Endothelial cell of umbilical vein (primary cell): ENCODE data around the gene DBP. TPM values are rescaled to one million over a fixed set of nuclear protein-coding genes. Genes with fewer than 3 reads are reported as not detected.

Experiments used
- BruUV-seq: library from RNA; stranded (reverse); fragments of 400-500 nt; replicated peaks from 2 replicates; lab custom pipeline; 2021; lab: Mats Ljungman, UMichigan
- CTCF ChIA-PET: fragments of 300-600, 350-600 bp; sonication (Branson Sonifier 250); formaldehyde crosslinking; loops from one replicate; lab custom pipeline; 2021; ENCODE audit warnings: antibody characterized with exemption, inconsistent platforms; lab: Charles Lee
- POLR2A ChIA-PET: fragments of 300-600, 350-600 bp; sonication (Branson Sonifier 250); formaldehyde crosslinking; loops from one replicate; lab custom pipeline; 2021; ENCODE audit warnings: antibody characterized with exemption, inconsistent platforms; lab: Charles Lee
- DNase-seq: peaks from one replicate; pipeline ENCODE4 v3.0.0-alpha.2; 2011; ENCODE audit warnings: low read depth, low spot score
- FAIRE-seq: peaks from 2 replicates; lab custom pipeline; 2011; peaks lifted over from hg19 to GRCh38; lab: Jason Lieb, UNC
- H2AFZ ChIP-seq: 2 replicates; pipeline ENCODE4 v1.6.0; 2012; ENCODE audit warnings: low read depth, low read length, control low read depth, inconsistent platforms
- H3K27ac ChIP-seq: 2 replicates; pipeline ENCODE4 v1.5.1; 2011; ENCODE audit warnings: low read depth, mild to moderate bottlenecking, control low read depth, low read length, moderate library complexity; ENCODE audit not compliant: insufficient read depth
- H3K27me3 ChIP-seq, 2 experiments: 2 replicates each; pipeline versions ENCODE4 v1.6.0 to v1.6.1; 2011; ENCODE audit warnings: low read length in 2 of 2, mixed read lengths in 1 of 2; ENCODE audit not compliant: control insufficient read depth in 2 of 2, insufficient read depth in 2 of 2
- H3K36me3 ChIP-seq, 2 experiments: 2 replicates in 1 of 2; 3 replicates in 1 of 2; pipeline ENCODE4 v1.5.1; 2011; ENCODE audit warnings: low read length in 2 of 2, mild to moderate bottlenecking in 1 of 2, moderate library complexity in 1 of 2; ENCODE audit not compliant: control insufficient read depth in 2 of 2, insufficient read depth in 2 of 2; ENCODE audit errors: extremely low read depth in 1 of 2
- H3K4me1 ChIP-seq: 3 replicates; pipeline ENCODE4 v1.5.1; 2011; ENCODE audit warnings: mild to moderate bottlenecking, low read length; ENCODE audit not compliant: control insufficient read depth, insufficient read depth; ENCODE audit errors: extremely low read depth
- H3K4me2 ChIP-seq: 2 replicates; pipeline ENCODE4 v1.6.1; 2011; ENCODE audit warnings: low read length, control low read depth, mixed read lengths; ENCODE audit not compliant: insufficient read depth
- H3K4me3 ChIP-seq, 3 experiments: fragments of 200-600 bp in 1 of 3; sonication (generic), shearing (Covaris generic) in 1 of 3; replicated peaks in 1 of 3; 2 replicates each; pipeline ENCODE4 v1.5.1; 2011 to 2016; ENCODE audit warnings: control low read depth in 3 of 3, low read length in 3 of 3, mild to moderate bottlenecking in 2 of 3, inconsistent platforms in 1 of 3, low read depth in 1 of 3, moderate library complexity in 1 of 3; ENCODE audit not compliant: insufficient read depth in 1 of 3
- H3K79me2 ChIP-seq: 2 replicates; pipeline ENCODE4 v1.6.0; 2012; ENCODE audit warnings: low read length, inconsistent platforms; ENCODE audit not compliant: control insufficient read depth, insufficient read depth
- H3K9ac ChIP-seq: replicated peaks from 2 replicates; pipeline ENCODE3; 2011; ENCODE audit warnings: low read length, control low read depth; ENCODE audit not compliant: insufficient read depth; ENCODE audit errors: extremely low read depth
- H3K9me1 ChIP-seq: replicated peaks from 3 replicates; pipeline ENCODE4 v1.6.0; 2011; ENCODE audit warnings: mild to moderate bottlenecking, low read length; ENCODE audit not compliant: control insufficient read depth, insufficient read depth; ENCODE audit errors: extremely low read depth
- H3K9me3 ChIP-seq: replicated peaks from 2 replicates; pipeline ENCODE4 v1.5.1; 2012; ENCODE audit warnings: low read length, inconsistent platforms; ENCODE audit not compliant: control insufficient read depth, insufficient read depth
- H4K20me1 ChIP-seq: replicated peaks from 2 replicates; pipeline ENCODE3; 2011; ENCODE audit warnings: mild to moderate bottlenecking, low read length; ENCODE audit not compliant: control insufficient read depth, insufficient read depth; ENCODE audit errors: extremely low read depth
- EZH2 ChIP-seq: IDR thresholded peaks from 2 replicates; pipeline ENCODE4 v1.6.1; 2012; ENCODE audit warnings: borderline replicate concordance, low read depth, mild to moderate bottlenecking, moderate library complexity, low read length, inconsistent platforms; ENCODE audit not compliant: severe bottlenecking
- JUN ChIP-seq: IDR thresholded peaks from 2 replicates; pipeline ENCODE4 v1.6.1; 2011; ENCODE audit warnings: borderline replicate concordance, low read depth; ENCODE audit not compliant: insufficient read length, insufficient read depth
- POLR2A ChIP-seq: IDR thresholded peaks from 2 replicates; pipeline ENCODE4 v1.6.1; 2012; ENCODE audit warnings: low read depth, mild to moderate bottlenecking, control low read depth, low read length
- POLR2AphosphoS5 ChIP-seq: IDR thresholded peaks from 2 replicates; pipeline ENCODE4 v1.6.1; 2012; ENCODE audit warnings: low read depth, mild to moderate bottlenecking, control low read depth, low read length, moderate library complexity; ENCODE audit not compliant: insufficient read depth
- dilution Hi-C: fragments of 300-500 bp; cut with MboI; formaldehyde crosslinking; loops from one replicate; pipeline ENCODE4 v1.15.0; 2019; ENCODE audit warnings: low sequenced_read_pairs; ENCODE audit not compliant: extremely low pct_ligation_motif_present
- intact Hi-C: fragments of 100-400 bp; cut with micrococcal nuclease; formaldehyde crosslinking; loops from one replicate; pipeline ENCODE4 v1.10.0; 2022
- polyA plus RNA-seq, 4 experiments: library from polyadenylated mRNA; depleted of rRNA in 3 of 4; stranded (reverse) in 3 of 4; unstranded in 1 of 4; fragments of >200 nt; gene quantifications; 2 replicates each; pipeline versions ENCODE4 v1.2.1 to v1.2.3, GENCODE V29; 2011 to 2012; ENCODE audit warnings: missing spikeins in 1 of 4
- total RNA-seq: library from RNA; stranded (reverse); gene quantifications from 2 replicates; pipeline ENCODE4 v1.2.3, GENCODE V29; 2021
- TF ChIP-seq, protein P1 (sequence below): IDR thresholded peaks from 2 replicates; pipeline ENCODE4 v1.6.1; 2011; ENCODE audit not compliant: insufficient read depth, insufficient read length

The DBP gene
- total and polyA plus RNA-seq, 2 donors (not counting 3 experiments of a cell fraction or from before 2014, with no cell fraction given), result 1.5 to 1.8 TPM

DNA sequence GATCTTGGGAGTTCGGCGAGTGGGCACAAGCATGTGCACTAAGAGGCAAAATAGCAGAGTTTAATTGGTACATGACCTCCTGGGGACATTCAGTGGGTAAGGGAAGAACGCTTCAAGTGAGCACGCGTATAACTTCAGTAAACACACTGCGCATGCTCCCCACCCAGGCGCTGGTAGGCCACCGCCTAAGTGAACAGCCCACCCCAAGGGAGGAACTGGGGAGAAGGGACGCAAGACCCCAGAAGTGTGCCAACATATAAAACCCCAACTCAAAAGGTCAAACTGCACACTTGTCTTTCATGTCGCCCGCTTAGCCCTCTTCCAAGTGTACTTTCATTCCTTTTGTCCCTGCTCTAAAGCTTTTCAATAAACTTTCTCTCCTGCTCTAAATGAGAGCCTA, 46.2 kb upstream of the DBP start:
- peak; percentile 73 for DNase-seq
- Histone ChIP-seq H4K20me1 (no peaks in the 10 kb centered on the region), H3K27ac (no peak overlapping the region), H3K4me3 (no peak overlapping the region), H3K79me2 (no peaks in the 10 kb centered on the region), H2AFZ (peak overlapping the region; percentile 83), H3K9me1 (no peaks in the 10 kb centered on the region), H3K4me1 (no peaks in the 10 kb centered on the region), H3K36me3 (no peaks in the 10 kb centered on the region), H3K9me3 (no peaks in the 10 kb centered on the region), H3K27me3 (no peaks in the 10 kb centered on the region), H3K4me2 (no peak overlapping the region), H3K9ac (no peak overlapping the region)
- no peak for FAIRE-seq
- ChIA-PET CTCF (interaction anchor here (0.9 to 2.5 kb wide), 3 partner anchors 8 to 56 kb away, joined by 3 to 10 read pairs (median 4); no protein-coding TSS in a partner anchor), POLR2A (interaction anchor here (0.7 kb wide), 1 partner anchor 27 kb away, joined by 3 read pairs; no protein-coding TSS in a partner anchor)
- no TSS peak for BruUV-seq
- dilution Hi-C loops (no loop called here), intact Hi-C loops (no loop called here)
- TF ChIP-seq POLR2AphosphoS5, result no peak

DNA sequence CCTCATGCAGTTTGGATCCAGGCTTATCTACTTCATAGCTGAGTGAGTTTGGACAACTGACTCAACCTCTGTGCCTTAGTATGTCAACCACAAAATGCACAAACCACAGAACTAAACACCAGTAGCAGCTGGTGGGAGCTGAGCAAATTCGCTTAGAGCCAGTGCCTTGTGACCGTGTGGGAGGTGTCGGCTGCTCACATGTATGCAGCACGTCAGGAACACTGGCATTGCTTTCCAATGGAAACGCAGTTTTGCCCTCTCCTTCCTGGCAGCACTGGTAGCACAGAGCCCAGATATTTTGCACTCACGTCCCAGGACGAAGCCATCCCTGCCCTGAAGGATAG, 43.9 kb upstream of the DBP start:
- H3K9me1 ChIP-seq, result no peaks in the 10 kb centered on the region
- BruUV-seq, result no TSS peak
- H3K4me1 ChIP-seq, result no peaks in the 10 kb centered on the region
- no peaks in the 10 kb centered on the region for H3K36me3 ChIP-seq
- H3K4me2 ChIP-seq, result no peak overlapping the region
- no peaks in the 10 kb centered on the region for H3K9me3 ChIP-seq
- dilution Hi-C loops, result no loop called here
- H3K27me3 ChIP-seq, result no peaks in the 10 kb centered on the region
- H3K9ac ChIP-seq, result no peak overlapping the region
- no peaks in the 10 kb centered on the region for H3K79me2 ChIP-seq
- TF ChIP-seq, protein P1, sequence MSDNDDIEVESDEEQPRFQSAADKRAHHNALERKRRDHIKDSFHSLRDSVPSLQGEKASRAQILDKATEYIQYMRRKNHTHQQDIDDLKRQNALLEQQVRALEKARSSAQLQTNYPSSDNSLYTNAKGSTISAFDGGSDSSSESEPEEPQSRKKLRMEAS, result no peak
- TF ChIP-seq POLR2AphosphoS5 (no peak), EZH2 (no peak), JUN (no peak), POLR2A (no peak)
- no peak overlapping the region for H3K4me3 ChIP-seq
- H3K27ac ChIP-seq, result no peak overlapping the region
- no peaks in the 10 kb centered on the region for H4K20me1 ChIP-seq
- POLR2A ChIA-PET, result no interaction called here
- CTCF ChIA-PET, result no interaction called here
- no peak for FAIRE-seq
- intact Hi-C loops, result no loop called here
- no peak overlapping the region for H2AFZ ChIP-seq
- DNase-seq, result no peak
